Measurements from ENCODE around the gene ENDOU.
"Not testable (repeated sequence)": the region's sequence is repeated elsewhere in the genome, so short reads cannot be mapped to it uniquely, and the experiment has no call there.

The ENDOU gene

GRCh38 chr12:47672068-47672467 lies 53.2 kb downstream of the ENDOU start:
- no peak for DNase-seq

DNA sequence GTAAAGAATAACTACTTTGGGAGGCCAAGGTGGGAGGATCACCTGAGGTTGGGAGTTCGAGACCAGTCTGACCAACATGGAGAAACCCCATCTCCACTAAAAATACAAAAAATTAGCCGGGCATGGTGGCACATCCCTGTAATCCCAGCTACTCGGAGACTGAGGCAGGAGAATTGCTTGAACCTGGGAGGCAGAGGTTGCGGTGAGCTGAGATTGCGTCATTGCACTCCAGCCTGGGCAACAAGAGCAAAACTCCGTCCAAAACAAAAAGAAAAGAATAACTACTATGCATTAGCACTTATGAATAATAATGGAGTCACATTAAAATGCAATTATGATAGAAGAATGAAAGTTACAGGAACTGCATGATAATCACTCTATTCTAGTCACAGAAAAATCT lies 57.4 kb downstream of the ENDOU start:
- not testable (repeated sequence) for DNase-seq
